Hindlimb muscle (tissue), 1 donor: ENCODE results near the gene VAMP2. TPM values are rescaled to one million over a fixed set of nuclear protein-coding genes. Genes with fewer than 3 reads are reported as not detected.

ENCODE experiments used
- DNase-seq: peaks from one replicate; pipeline ENCODE4 v3.0.0-alpha.2; 2013
- polyA plus RNA-seq: library from polyadenylated mRNA; unstranded; fragments of 120-200 nt; gene quantifications from one replicate; pipeline ENCODE4 v1.2.1, GENCODE V29; 2013; ENCODE audit not compliant: insufficient read length

VAMP2 gene
- polyA plus RNA-seq, 1 donor = 68.4 TPM

- no peak for DNase-seq
Measured at GRCh38 chr17:8155231-8155995, 7.3 kb downstream of the VAMP2 start.

GRCh38 chr17:8154608-8155155, 8.1 kb downstream of the VAMP2 start:
- peak; percentile 69 for DNase-seq

DNA sequence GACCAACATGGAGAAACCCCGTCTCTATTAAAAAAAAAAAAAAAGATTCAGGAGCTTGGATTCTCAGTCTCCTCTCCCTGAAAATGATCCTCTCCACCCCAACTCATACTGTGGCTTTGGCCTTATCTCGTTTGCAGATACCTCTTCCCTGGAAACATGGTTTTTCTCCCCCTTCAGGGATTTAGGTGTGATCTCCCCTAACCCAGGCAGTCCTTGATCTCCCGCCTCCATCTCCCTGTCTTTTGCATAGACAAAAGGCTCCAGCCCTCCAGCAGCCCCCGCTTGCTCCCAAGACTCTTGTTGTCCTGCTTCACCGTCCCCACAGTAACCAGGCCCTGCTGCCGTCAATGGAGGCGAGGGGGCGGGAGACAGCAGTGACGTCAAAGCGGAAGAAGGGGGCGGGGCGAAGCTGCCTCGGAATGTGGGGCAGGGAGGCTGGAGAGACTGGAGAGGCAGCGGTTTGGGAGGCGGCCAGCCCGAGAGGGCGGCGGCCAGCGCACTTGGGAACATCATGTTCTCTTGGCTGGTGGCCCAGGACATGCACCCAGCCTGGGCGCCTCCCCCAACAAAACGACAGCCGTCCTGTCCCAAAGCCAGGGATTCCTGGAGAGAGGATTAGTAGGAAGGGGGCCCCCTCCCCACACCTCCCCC, 8.7 kb downstream of the VAMP2 start:
- DNase-seq = peak; percentile 99

- peak; percentile 91 for DNase-seq
Measured at GRCh38 chr17:8153525-8153956, 9.2 kb downstream of the VAMP2 start.

DNA sequence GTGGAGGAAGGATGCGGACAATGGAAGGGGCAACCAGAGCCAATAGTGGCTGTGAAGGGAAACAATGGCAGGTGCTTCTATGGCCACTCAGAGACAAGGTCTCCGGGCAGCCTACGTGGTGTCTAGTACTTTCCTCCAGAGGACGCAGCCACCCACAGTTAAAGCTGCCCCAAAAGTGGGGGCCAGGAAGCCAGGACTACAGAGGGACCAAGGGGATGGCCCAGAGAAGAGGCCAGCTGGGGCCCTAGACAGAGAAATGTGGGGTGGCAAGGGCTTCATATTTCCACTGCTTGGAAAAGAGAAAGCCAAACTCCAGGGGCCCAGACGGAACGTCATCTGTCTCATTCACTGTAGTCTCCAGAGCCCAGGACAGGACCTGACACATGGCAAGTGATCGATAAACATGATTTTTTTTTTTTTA, 9.7 kb downstream of the VAMP2 start:
- no peak for DNase-seq

DNA sequence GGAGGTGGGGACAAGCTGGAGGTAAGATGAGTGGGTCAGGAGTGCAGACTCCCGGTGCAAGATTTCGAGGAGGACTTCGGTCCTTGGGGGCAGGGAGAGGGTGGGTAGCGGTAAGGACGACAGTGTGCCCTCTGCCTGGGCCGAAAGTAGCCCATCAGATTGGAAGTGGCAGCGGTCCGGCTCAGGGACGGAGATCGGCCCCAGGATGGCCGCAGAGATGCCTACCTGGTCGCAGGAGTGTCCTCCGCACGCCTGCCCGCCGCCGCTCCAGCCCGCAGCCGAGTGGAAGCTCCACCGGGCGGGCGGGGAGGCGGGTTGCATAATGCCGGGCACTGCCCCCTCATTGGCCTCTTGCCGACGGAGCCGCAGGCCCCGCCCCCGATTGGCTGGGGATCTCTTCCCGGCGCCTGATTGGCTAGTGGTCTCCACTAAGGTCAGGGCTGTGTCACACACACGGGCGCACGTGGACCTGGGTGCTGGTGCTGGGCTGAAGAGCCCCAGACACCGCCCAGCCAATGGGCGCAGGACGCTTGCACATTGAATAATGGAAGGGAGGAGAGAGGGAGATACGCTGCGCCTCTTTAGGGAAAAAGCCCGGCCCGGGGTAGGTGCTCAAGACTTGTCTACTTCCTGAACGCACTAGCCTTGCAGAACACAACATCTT, 10.5 kb downstream of the VAMP2 start, which contains the start of gene PER1:
Gene PER1 (minus strand): TSS at position 293 of the 664 bp plus-strand sequence. CDS start 1,698 bp downstream, outside the sequence.
- peak; percentile 87 for DNase-seq

DNA sequence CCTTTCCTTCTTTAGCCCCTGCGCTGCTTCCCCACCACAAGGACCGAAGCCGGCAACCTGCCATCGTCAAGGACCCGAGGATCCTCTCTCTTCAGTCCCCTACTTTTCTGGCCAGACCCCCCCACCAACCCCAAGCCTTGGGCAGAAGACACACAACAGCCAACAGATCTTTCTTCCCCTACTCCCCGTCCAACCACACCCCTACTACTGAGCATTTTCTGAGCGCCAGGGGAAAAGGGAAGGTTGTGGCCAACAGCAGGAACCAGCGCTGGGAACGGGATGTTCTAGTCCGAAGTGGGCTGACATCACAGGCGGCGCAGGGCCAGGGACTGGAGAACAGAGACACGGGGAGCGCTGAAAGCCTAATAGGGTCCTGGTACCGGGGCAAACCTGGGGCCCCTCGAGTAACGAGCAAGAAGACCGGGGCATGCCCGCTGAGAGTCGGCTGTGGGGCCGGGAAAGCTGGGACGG, 11.1 kb downstream of the VAMP2 start:
- DNase-seq = peak; percentile 89

- DNase-seq = peak; percentile 97
Measured at GRCh38 chr17:8151120-8151640, 11.6 kb downstream of the VAMP2 start.

DNA sequence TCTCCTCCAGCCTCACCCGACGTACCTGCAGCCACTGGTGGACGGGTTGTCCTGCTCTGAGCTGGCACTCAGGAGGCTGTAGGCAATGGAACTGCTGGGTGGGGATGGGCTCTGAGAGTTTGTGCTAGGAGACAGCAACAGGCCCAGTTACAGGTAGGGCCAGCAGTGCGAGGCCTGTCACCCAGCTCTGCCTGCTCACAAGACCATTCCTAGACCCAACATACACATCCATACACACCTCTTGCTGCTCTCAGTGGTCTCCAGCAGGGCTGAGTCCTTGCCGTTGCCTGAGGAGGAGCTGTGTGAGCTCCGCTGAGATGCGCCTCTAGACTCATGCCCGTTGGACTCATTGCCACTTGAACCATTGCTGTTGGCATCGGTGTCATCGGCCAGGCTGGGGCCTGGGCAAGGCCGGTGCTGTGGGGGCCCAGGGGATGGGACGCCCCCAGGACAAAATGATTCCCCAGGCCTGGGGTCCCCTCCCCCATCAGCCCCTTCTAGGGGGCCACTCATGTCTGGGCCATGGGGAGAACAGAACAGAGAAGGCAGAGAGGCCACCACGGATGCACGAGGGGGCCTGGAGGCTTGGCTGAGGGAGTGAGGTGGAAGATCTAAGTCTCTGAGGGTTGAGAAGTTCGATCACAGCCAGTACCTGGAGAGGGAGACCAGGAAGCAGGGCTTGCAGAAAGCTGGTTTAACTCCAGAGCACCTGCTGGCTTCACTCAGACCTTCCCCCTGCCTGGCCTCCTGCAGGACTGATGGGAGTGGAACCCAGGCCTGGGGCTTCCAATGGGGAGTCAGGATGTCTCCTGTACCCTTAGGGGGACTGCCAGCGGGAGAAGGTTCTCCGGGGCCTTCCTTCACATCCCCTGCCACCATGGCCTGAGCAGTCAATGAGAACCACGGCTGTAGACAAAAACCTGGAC, 12.3 kb downstream of the VAMP2 start:
- no peak for DNase-seq

- no peak for DNase-seq
Measured at GRCh38 chr17:8149419-8150193, 13.1 kb downstream of the VAMP2 start.

DNA sequence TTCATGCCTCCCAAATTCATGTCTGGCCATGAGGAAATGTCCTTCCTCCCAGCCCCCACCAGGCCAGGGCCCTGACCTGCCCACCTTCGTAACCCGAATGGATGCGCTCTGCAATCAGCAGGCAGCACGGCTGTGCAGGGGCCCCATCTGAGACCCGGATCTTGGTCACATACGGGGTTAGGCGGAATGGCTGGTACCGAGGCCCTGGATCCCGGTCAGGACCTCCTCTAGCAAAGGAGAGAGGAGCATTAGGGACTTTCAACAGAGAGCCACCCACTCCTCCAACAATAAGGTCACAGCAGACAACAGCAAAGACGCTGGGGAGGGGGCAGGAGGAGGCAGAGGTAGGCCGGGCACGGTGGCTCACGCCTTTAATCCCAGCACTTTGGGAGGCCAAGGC, 14.2 kb downstream of the VAMP2 start:
- DNase-seq = no peak

- no peak for DNase-seq
Measured at GRCh38 chr17:8147805-8148404, 14.8 kb downstream of the VAMP2 start.

GRCh38 chr17:8147141-8147804, 15.5 kb downstream of the VAMP2 start:
- no peak for DNase-seq

DNA sequence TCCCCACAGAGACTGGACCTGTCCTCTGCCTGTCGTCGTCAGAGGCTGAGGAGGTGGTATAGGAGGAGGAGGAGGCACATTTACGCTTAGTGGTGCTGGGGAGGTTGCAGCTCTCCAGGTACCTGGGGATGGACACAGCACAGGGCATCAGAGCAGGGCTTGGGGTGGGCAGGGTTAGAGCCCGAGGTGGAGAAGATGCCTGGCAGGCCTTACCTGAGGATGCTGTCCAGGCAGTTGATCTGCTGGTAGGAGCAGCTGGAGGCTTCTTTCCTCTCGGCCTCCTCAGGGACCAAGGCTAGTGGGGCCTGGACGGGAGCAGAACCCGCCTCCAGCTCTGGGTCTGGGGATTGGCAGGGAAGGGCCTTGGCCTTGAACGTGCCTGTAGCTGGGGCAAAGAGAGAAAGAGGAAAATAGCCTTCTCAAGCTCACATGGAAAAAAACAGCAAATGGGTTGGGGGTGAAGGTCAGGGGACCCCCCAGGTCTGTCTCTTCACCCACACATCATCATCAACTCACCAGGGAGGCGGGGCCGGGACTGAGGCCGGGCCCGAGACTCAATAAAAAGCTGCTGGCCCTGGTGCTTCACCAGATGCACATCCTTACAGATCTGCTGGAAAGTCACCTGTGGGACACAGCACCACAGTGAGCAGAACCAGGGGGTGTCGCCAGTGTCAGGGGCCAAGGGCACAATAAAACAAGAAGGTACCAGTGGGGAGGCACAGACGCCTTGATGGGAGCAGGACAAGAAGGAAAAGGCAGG, 16.2 kb downstream of the VAMP2 start:
- no peak for DNase-seq

DNA sequence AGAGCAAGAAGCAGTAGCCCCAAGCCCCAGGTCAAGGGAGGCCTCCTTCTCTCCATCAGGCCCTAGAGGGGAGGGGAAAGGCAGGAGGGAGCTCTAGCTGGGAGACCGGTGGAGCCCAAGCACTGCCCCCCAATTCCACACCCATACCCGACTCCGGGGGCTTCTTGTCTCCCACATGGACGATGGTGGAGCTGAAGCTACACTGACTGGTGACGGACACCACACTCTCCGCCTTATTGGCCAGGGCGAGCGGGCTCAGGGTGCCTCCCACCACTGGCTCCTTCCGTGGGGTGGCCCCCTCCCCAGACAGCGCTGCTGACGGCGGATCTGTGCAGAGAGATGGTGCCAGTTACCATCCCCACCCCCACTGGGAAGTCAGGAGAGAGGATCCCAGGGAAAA, 16.9 kb downstream of the VAMP2 start:
- DNase-seq = no peak

DNA sequence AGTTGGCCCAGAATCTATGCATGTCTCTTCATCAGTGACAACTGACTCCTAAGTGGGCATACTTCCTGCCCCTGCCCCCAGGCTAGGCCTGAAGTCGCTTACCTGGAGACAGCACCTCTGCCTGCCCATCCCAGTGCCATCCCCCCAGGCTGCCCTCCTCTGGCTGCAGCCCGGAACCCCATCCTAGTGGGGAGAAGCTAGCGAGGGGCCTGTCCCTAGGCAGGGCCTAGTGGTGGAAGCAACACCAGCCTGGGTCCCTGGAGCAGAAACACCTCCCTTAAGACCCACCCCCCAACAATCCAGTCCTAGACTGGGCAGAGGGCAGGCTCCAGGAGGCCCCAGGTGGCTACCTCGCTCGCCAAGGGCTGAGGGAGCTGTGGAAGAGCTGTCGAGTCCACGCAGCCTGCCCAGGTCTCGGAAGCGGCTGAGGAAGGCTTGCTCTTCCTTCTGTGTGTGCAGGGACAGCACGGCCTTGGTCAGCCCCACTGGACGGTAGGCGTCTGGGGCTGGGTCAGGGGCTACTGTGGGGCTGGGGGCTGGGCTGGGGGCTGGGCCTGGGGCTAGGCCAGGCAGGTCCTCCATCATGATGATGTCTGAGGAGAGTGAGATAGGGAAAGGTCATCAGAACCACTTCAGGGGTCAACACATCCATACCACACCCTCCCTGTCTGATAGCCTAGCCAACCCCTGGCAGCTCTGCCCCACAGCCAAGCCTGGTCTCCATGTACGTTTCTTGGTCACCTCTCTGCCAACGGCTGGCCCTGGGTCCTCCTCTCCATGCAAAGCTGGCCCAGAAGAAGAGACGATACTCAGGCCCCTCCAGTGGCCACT, 18.1 kb downstream of the VAMP2 start:
- no peak for DNase-seq

GRCh38 chr17:8143581-8144400, 19.0 kb downstream of the VAMP2 start:
- DNase-seq = no peak
